DOHH2 (cell line): ENCODE results near the gene SLC16A9.

Experiments
- EZH2phosphoT487 ChIP-seq: fragments of 200-600 bp; sonication (generic); IDR thresholded peaks from 2 replicates; pipeline ENCODE4 v1.6.1; 2017; ENCODE audit warnings: borderline replicate concordance, mild to moderate bottlenecking, antibody characterized with exemption, low read length, moderate library complexity, mixed read lengths
- TF ChIP-seq, protein P1 (sequence below): fragments of 200-600 bp; sonication (generic); IDR thresholded peaks from one replicate; pipeline ENCODE4 v1.5.1; 2014; ENCODE audit warnings: antibody characterized with exemption, mild to moderate bottlenecking, low read depth, low read length; ENCODE audit not compliant: poor library complexity, severe bottlenecking

DNA sequence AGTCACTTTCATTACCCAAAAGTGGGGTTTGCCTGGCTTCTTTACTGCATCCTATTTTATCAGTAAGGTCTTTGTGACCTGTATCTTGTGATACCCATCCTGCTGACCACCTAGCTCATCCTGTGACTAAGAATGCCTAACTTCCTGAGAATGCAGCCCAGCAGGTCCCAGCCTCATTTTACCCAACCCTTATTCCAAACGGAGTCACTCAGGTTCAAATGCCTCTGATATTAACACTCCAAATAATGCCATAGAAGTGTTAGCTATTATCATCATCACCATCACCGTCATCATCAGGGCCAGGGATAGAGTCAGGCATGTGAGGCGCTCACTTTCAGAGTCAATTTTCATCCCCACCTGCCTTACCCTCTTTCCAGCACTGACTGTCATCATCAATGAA is 85.5 kb downstream of the SLC16A9 start:
- TF ChIP-seq, protein P1, sequence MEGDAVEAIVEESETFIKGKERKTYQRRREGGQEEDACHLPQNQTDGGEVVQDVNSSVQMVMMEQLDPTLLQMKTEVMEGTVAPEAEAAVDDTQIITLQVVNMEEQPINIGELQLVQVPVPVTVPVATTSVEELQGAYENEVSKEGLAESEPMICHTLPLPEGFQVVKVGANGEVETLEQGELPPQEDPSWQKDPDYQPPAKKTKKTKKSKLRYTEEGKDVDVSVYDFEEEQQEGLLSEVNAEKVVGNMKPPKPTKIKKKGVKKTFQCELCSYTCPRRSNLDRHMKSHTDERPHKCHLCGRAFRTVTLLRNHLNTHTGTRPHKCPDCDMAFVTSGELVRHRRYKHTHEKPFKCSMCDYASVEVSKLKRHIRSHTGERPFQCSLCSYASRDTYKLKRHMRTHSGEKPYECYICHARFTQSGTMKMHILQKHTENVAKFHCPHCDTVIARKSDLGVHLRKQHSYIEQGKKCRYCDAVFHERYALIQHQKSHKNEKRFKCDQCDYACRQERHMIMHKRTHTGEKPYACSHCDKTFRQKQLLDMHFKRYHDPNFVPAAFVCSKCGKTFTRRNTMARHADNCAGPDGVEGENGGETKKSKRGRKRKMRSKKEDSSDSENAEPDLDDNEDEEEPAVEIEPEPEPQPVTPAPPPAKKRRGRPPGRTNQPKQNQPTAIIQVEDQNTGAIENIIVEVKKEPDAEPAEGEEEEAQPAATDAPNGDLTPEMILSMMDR, result no peak
- TF ChIP-seq EZH2phosphoT487, result no peak
